ENCODE results near the gene ARMC6. TPM values are rescaled to one million over a fixed set of nuclear protein-coding genes. Genes with fewer than 3 reads are reported as not detected.

ARMC6 gene
- total and polyA plus RNA-seq, 2 of the 13 experiments (the other 11 are each of a cell fraction or from before 2014, with no cell fraction given): 16.2 to 36.8 TPM

DNA sequence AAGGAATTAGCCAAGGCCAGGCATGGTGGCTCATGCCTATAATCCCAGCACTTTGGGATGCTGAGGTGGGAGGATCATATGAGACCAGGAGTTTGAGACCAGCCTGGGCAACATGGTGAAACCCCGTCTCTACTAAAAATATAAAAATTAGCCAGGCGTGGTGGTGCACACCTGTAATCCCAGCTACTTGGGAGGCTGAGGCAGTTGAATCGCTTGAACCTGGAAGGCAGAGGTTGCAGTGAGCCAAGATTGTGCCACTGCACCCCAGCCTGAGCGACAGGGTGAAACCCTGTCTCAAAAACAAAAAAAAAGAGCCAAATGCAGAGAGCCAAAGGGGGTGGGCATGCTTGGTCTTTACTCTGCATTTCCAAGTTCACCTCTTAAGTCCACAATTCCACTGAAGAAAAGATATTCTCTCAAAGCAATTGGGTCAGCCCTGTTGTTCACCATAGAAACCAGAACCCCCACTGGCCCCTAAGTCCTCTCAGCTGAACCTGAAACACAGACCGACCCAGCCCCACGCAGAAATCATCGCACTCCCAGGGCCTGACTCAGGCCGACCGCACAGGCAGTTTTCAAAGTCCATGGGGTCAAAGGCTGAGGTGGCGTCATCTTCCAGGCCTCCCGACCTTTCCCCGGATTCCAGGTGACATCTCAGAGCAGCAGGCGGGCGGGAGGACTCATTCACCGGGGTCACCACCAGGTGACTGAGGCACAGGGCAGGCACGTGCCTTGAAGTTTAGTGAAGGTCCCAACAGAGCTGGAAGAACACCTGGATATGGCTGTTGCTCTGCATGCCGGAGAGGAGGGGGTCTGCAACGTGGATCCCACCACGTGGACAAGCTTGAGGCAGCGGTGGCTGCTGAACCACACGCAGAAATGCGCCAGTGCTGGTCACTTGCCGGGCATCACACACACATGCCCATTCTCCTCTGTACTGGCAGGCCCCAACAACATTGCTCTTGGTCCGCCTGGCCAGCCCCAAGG, 63.5 kb downstream of the ARMC6 start (continued):
- peak; percentile 91 for TF ChIP-seq ZFP37 (CRISPR knock-in tag; IDR thresholded peaks at IDR 0.05; ENCODE audit: borderline replicate concordance)
- TF ChIP-seq DRAP1 (CRISPR knock-in tag; IDR thresholded peaks at IDR 0.05): no peak
- TF ChIP-seq RFXAP (CRISPR knock-in tag; IDR thresholded peaks at IDR 0.05; ENCODE audit: borderline replicate concordance): peak; percentile 87
- TF ChIP-seq, protein P1, sequence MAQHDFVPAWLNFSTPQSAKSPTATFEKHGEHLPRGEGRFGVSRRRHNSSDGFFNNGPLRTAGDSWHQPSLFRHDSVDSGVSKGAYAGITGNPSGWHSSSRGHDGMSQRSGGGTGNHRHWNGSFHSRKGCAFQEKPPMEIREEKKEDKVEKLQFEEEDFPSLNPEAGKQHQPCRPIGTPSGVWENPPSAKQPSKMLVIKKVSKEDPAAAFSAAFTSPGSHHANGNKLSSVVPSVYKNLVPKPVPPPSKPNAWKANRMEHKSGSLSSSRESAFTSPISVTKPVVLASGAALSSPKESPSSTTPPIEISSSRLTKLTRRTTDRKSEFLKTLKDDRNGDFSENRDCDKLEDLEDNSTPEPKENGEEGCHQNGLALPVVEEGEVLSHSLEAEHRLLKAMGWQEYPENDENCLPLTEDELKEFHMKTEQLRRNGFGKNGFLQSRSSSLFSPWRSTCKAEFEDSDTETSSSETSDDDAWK (CRISPR knock-in tag; IDR thresholded peaks at IDR 0.05): no peak
- TF ChIP-seq ZNF180 (CRISPR knock-in tag; IDR thresholded peaks at IDR 0.05; ENCODE audit: borderline replicate concordance, low read depth): no peak
- TF ChIP-seq JUNB (CRISPR knock-in tag; IDR thresholded peaks at IDR 0.05; ENCODE audit: borderline replicate concordance): 0 out of 2 replicates have a peak, but pooled peaks have one; percentile 48
- TF ChIP-seq PTBP1 (IDR thresholded peaks at IDR 0.05; ENCODE audit: low read depth, low read length, poor library complexity, severe bottlenecking): no peak
- TF ChIP-seq FOXC1 (CRISPR knock-in tag; IDR thresholded peaks at IDR 0.05; ENCODE audit: borderline replicate concordance): peak; percentile 86
- TF ChIP-seq HMG20B (CRISPR knock-in tag; conservative IDR thresholded peaks at IDR 0.05): peak; percentile 60; the same call in 1 of the 2 replicates
- peak; percentile 85; the same call in 1 of the 2 replicates for TF ChIP-seq ZSCAN21 (CRISPR knock-in tag; IDR thresholded peaks at IDR 0.05; ENCODE audit: borderline replicate concordance)
- peak; percentile 74 for TF ChIP-seq ZMYM4 (CRISPR knock-in tag; IDR thresholded peaks at IDR 0.05)
- no peak for TF ChIP-seq CHCHD3 (CRISPR knock-in tag; IDR thresholded peaks at IDR 0.05)
- TF ChIP-seq, protein P2, sequence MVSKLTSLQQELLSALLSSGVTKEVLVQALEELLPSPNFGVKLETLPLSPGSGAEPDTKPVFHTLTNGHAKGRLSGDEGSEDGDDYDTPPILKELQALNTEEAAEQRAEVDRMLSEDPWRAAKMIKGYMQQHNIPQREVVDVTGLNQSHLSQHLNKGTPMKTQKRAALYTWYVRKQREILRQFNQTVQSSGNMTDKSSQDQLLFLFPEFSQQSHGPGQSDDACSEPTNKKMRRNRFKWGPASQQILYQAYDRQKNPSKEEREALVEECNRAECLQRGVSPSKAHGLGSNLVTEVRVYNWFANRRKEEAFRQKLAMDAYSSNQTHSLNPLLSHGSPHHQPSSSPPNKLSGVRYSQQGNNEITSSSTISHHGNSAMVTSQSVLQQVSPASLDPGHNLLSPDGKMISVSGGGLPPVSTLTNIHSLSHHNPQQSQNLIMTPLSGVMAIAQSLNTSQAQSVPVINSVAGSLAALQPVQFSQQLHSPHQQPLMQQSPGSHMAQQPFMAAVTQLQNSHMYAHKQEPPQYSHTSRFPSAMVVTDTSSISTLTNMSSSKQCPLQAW (CRISPR knock-in tag; IDR thresholded peaks at IDR 0.05): peak; percentile 95
- TF ChIP-seq ARID5B (CRISPR knock-in tag; IDR thresholded peaks at IDR 0.05): peak; percentile 96
- TF ChIP-seq MYNN (CRISPR knock-in tag; IDR thresholded peaks at IDR 0.05; ENCODE audit: low read depth): no peak
- TF ChIP-seq ZNF337 (CRISPR knock-in tag; IDR thresholded peaks at IDR 0.05; ENCODE audit: borderline replicate concordance, low read depth): no peak; the same call in 1 of the 2 replicates
- peak; percentile 47; the same call in 1 of the 2 replicates for TF ChIP-seq ZNF317 (CRISPR knock-in tag; IDR thresholded peaks at IDR 0.05)
- no peak for TF ChIP-seq SYNCRIP (IDR thresholded peaks at IDR 0.05; ENCODE audit: insufficient read depth, low read depth, low read length)
- TF ChIP-seq ZNF672 (CRISPR knock-in tag; IDR thresholded peaks at IDR 0.05): no peak
- no peak for TF ChIP-seq SMARCE1 (IDR thresholded peaks at IDR 0.05; ENCODE audit: borderline replicate concordance)

All from HepG2 (cell line).